NCI-H2171 treated with DMSO at 0.1 percent for 48 hours (cell line): ENCODE measurements around the gene TMEM101.
"Not testable (repeated sequence)": the region's sequence is repeated elsewhere in the genome, so short reads cannot be mapped to it uniquely, and the experiment has no call there.

Experiments
- DNase-seq: peaks from one replicate; lab custom pipeline; 2025; lab: John Stamatoyannopoulos, UW

The TMEM101 gene

GRCh38 chr17:44000141-44000860 lies 14.5 kb downstream of the TMEM101 start:
- no peak for DNase-seq

GRCh38 chr17:43999024-43999423 lies 15.7 kb downstream of the TMEM101 start:
- DNase-seq: no peak

- DNase-seq: no peak
These were observed 16.2 kb downstream of the TMEM101 start for GRCh38 chr17:43998552-43998951.

- not testable (repeated sequence) for DNase-seq
These were observed 17.6 kb downstream of the TMEM101 start for GRCh38 chr17:43997180-43997579.

- DNase-seq: no peak
These were observed 19.7 kb downstream of the TMEM101 start for GRCh38 chr17:43995150-43995471.

- DNase-seq: no peak
These were observed 20.3 kb downstream of the TMEM101 start for GRCh38 chr17:43994272-43995149.

GRCh38 chr17:43992641-43993040 lies 22.1 kb downstream of the TMEM101 start:
- DNase-seq: no peak

GRCh38 chr17:43988301-43988700 lies 26.5 kb downstream of the TMEM101 start:
- DNase-seq: no peak

GRCh38 chr17:43987131-43988021 lies 27.4 kb downstream of the TMEM101 start:
- no peak for DNase-seq

GRCh38 chr17:43986225-43986981 lies 28.4 kb downstream of the TMEM101 start:
- no peak for DNase-seq

- no peak for DNase-seq
These were observed 30.2 kb downstream of the TMEM101 start for GRCh38 chr17:43984521-43984920.

- DNase-seq: no peak
These were observed 31.0 kb downstream of the TMEM101 start for GRCh38 chr17:43983515-43984411.

GRCh38 chr17:43983196-43983514 lies 31.6 kb downstream of the TMEM101 start:
- DNase-seq: no peak

- no peak for DNase-seq
These were observed 32.6 kb downstream of the TMEM101 start for GRCh38 chr17:43982171-43982570.

GRCh38 chr17:43979671-43980070 lies 35.1 kb downstream of the TMEM101 start:
- no peak for DNase-seq

- DNase-seq: no peak
These were observed 35.8 kb downstream of the TMEM101 start for GRCh38 chr17:43979011-43979410.

- no peak for DNase-seq
These were observed 36.7 kb downstream of the TMEM101 start for GRCh38 chr17:43978078-43978477.

- DNase-seq: no peak
These were observed 37.6 kb downstream of the TMEM101 start for GRCh38 chr17:43976963-43977837.

- DNase-seq: no peak
These were observed 38.9 kb downstream of the TMEM101 start for GRCh38 chr17:43975898-43976297.
